IMR-90 (cell line): ENCODE measurements around the gene OSTM1. TPM values are rescaled to one million over a fixed set of nuclear protein-coding genes. Genes with fewer than 3 reads are reported as not detected.

Source experiments
- ATAC-seq: fragments of 200-7000 bp; cut with Tn5 transposase; 2 replicates; pipeline ENCODE4 v1.9.1; 2020; ENCODE audit warnings: low read depth, mild to moderate bottlenecking, moderate library complexity
- BruUV-seq: library from RNA; stranded (reverse); fragments of 400-500 nt; replicated peaks from 2 replicates; lab custom pipeline; 2021; lab: Mats Ljungman, UMichigan
- CTCF ChIA-PET: fragments of 300-600 bp; formaldehyde crosslinking; extraction: SDS; loops from one replicate; lab custom pipeline; 2021; ENCODE audit warnings: antibody characterized with exemption; lab: Yijun Ruan, JAX
- POLR2A ChIA-PET: fragments of 300-600 bp; sonication (Branson Sonifier 250); formaldehyde crosslinking; loops from one replicate; lab custom pipeline; 2022; ENCODE audit warnings: antibody characterized with exemption; ENCODE audit not compliant: unreplicated experiment; lab: Charles Lee
- DNase-seq: peaks from one replicate; pipeline ENCODE4 v3.0.0; 2013
- H2AFZ ChIP-seq: replicated peaks from 2 replicates; pipeline ENCODE3; 2013; ENCODE audit warnings: low read length, mild to moderate bottlenecking; ENCODE audit not compliant: poor library complexity
- H2AK5ac ChIP-seq: 2 replicates; pipeline ENCODE4 v1.6.1; 2013; ENCODE audit warnings: low read depth, low read length, inconsistent platforms
- H2AK9ac ChIP-seq: replicated peaks from 2 replicates; pipeline ENCODE3; 2013; ENCODE audit warnings: mild to moderate bottlenecking, low read depth, low read length, moderate library complexity; ENCODE audit not compliant: poor library complexity
- H2BK120ac ChIP-seq: 2 replicates; pipeline ENCODE4 v1.6.1; 2013; ENCODE audit warnings: low read depth, low read length, inconsistent platforms
- H2BK15ac ChIP-seq: 3 replicates; pipeline ENCODE4 v1.6.1; 2013; ENCODE audit warnings: low read depth, low read length, inconsistent platforms
- H2BK20ac ChIP-seq: 2 replicates; pipeline ENCODE4 v1.6.1; 2013; ENCODE audit warnings: low read depth, mild to moderate bottlenecking, inconsistent platforms, low read length, moderate library complexity
- H2BK5ac ChIP-seq: 2 replicates; pipeline ENCODE4 v1.6.1; 2013; ENCODE audit warnings: mild to moderate bottlenecking, low read depth, low read length, inconsistent platforms; ENCODE audit not compliant: poor library complexity, severe bottlenecking
- H3K14ac ChIP-seq: replicated peaks from 2 replicates; pipeline ENCODE4 v1.6.1; 2013; ENCODE audit warnings: low read depth, low read length, inconsistent platforms
- H3K18ac ChIP-seq: 2 replicates; pipeline ENCODE4 v1.6.1; 2013; ENCODE audit warnings: low read depth, low read length, control low read depth
- H3K23ac ChIP-seq: 2 replicates; pipeline ENCODE4 v1.6.1; 2013; ENCODE audit warnings: low read depth, low read length, inconsistent platforms
- H3K27ac ChIP-seq: 2 replicates; pipeline ENCODE4 v1.5.1; 2013; ENCODE audit warnings: mild to moderate bottlenecking, control low read depth, low read length; ENCODE audit not compliant: insufficient read depth
- H3K27me3 ChIP-seq: 2 replicates; pipeline ENCODE4 v1.6.1; 2013; ENCODE audit warnings: low read length; ENCODE audit not compliant: control insufficient read depth, insufficient read depth
- H3K36me3 ChIP-seq: 2 replicates; pipeline ENCODE4 v1.6.1; 2013; ENCODE audit warnings: low read length, mixed read lengths; ENCODE audit not compliant: control insufficient read depth, insufficient read depth
- H3K4ac ChIP-seq: 2 replicates; pipeline ENCODE4 v1.6.1; 2013; ENCODE audit warnings: low read depth, low read length, inconsistent platforms
- H3K4me1 ChIP-seq: 2 replicates; pipeline ENCODE4 v1.6.1; 2013; ENCODE audit warnings: low read length, mixed read lengths; ENCODE audit not compliant: control insufficient read depth, insufficient read depth
- H3K4me2 ChIP-seq: 2 replicates; pipeline ENCODE4 v1.6.1; 2013; ENCODE audit warnings: low read depth, mild to moderate bottlenecking, control low read depth, low read length, moderate library complexity
- H3K4me3 ChIP-seq: 2 replicates; pipeline ENCODE4 v1.5.1; 2013; ENCODE audit warnings: low read depth, mild to moderate bottlenecking, control low read depth, low read length, moderate library complexity; ENCODE audit not compliant: insufficient read depth
- H3K56ac ChIP-seq: 2 replicates; pipeline ENCODE4 v1.6.1; 2013; ENCODE audit warnings: low read length, inconsistent platforms; ENCODE audit not compliant: insufficient read depth; ENCODE audit errors: extremely low read depth
- H3K79me1 ChIP-seq, 2 experiments: 2 replicates each; pipeline ENCODE4 v1.6.1; 2013; ENCODE audit warnings: low read length in 2 of 2, inconsistent platforms in 1 of 2, low read depth in 1 of 2
- H3K9ac ChIP-seq: 2 replicates; pipeline ENCODE4 v1.6.1; 2013; ENCODE audit warnings: low read depth, low read length, control low read depth
- H3K9me1 ChIP-seq: 2 replicates; pipeline ENCODE4 v1.6.1; 2013; ENCODE audit warnings: low read length, inconsistent platforms; ENCODE audit not compliant: insufficient read depth
- H3K9me3 ChIP-seq: 2 replicates; pipeline ENCODE4 v1.6.1; 2013; ENCODE audit warnings: low read length; ENCODE audit not compliant: control insufficient read depth, insufficient read depth
- H4K20me1 ChIP-seq: 2 replicates; pipeline ENCODE4 v1.6.1; 2013; ENCODE audit warnings: low read length, inconsistent platforms; ENCODE audit not compliant: insufficient read depth
- H4K5ac ChIP-seq: 2 replicates; pipeline ENCODE4 v1.6.1; 2013; ENCODE audit warnings: mild to moderate bottlenecking, low read depth, low read length, control low read depth
- H4K8ac ChIP-seq, 2 experiments: 2 replicates each; pipeline ENCODE4 v1.6.1; 2013; ENCODE audit warnings: low read depth in 2 of 2, low read length in 2 of 2, control low read depth in 1 of 2, inconsistent platforms in 1 of 2
- H4K91ac ChIP-seq: 2 replicates; pipeline ENCODE4 v1.6.1; 2013; ENCODE audit warnings: low read depth, low read length, inconsistent platforms; ENCODE audit not compliant: insufficient read depth
- BHLHE40 ChIP-seq: fragments of 150-350 bp; IDR thresholded peaks from 2 replicates; pipeline ENCODE4 v1.6.1; 2016; ENCODE audit warnings: mild to moderate bottlenecking, low read depth, low read length
- CEBPB ChIP-seq: IDR thresholded peaks from 2 replicates; pipeline ENCODE4 v1.6.1; 2012; ENCODE audit warnings: low read depth, low read length, improper control_type of control experiment
- CHD1 ChIP-seq: IDR thresholded peaks from 2 replicates; pipeline ENCODE4 v1.6.1; 2012; ENCODE audit warnings: low read depth, low read length, improper control_type of control experiment
- CTCF ChIP-seq: conservative IDR thresholded peaks from 2 replicates; pipeline ENCODE4 v1.5.1; 2012; ENCODE audit warnings: mild to moderate bottlenecking, low read depth, low read length, improper control_type of control experiment
- ELK1 ChIP-seq: fragments of 150-350 bp; IDR thresholded peaks from 2 replicates; pipeline ENCODE4 v1.6.1; 2016; ENCODE audit warnings: low read depth, mild to moderate bottlenecking, low read length, moderate library complexity, borderline replicate concordance
- FOS ChIP-seq: fragments of 150-350 bp; IDR thresholded peaks from 2 replicates; pipeline ENCODE4 v1.6.1; 2016; ENCODE audit warnings: low read depth, low read length
- MAFK ChIP-seq: IDR thresholded peaks from 2 replicates; pipeline ENCODE4 v1.6.1; 2012; ENCODE audit warnings: low read depth, low read length, improper control_type of control experiment
- MAZ ChIP-seq: IDR thresholded peaks from 2 replicates; pipeline ENCODE4 v1.6.1; 2012; ENCODE audit warnings: low read depth, mild to moderate bottlenecking, low read length, improper control_type of control experiment, moderate library complexity, borderline replicate concordance
- MXI1 ChIP-seq: IDR thresholded peaks from 2 replicates; pipeline ENCODE4 v1.6.1; 2012; ENCODE audit warnings: low read depth, mild to moderate bottlenecking, low read length, moderate library complexity, borderline replicate concordance
- NFE2L2 ChIP-seq: fragments of 150-350 bp; IDR thresholded peaks from 2 replicates; pipeline ENCODE4 v1.6.1; 2016; ENCODE audit warnings: low read depth, mild to moderate bottlenecking, low read length
- POLR2A ChIP-seq: IDR thresholded peaks from 2 replicates; pipeline ENCODE4 v1.6.1; 2012; ENCODE audit warnings: mild to moderate bottlenecking, low read depth, low read length
- RAD21 ChIP-seq: IDR thresholded peaks from 2 replicates; pipeline ENCODE4 v1.6.1; 2012; ENCODE audit warnings: low read length, improper control_type of control experiment
- RCOR1 ChIP-seq: IDR thresholded peaks from 2 replicates; pipeline ENCODE4 v1.6.1; 2012; ENCODE audit warnings: mild to moderate bottlenecking, low read length, improper control_type of control experiment; ENCODE audit not compliant: insufficient replicate concordance
- RFX5 ChIP-seq: IDR thresholded peaks from 2 replicates; pipeline ENCODE4 v1.8.0; 2012; ENCODE audit warnings: low read depth, mild to moderate bottlenecking, low read length, moderate library complexity
- SMC3 ChIP-seq: fragments of 150-350 bp; IDR thresholded peaks from 2 replicates; pipeline ENCODE4 v1.6.1; 2016; ENCODE audit warnings: low read depth, mild to moderate bottlenecking, antibody characterized with exemption, low read length, moderate library complexity
- USF2 ChIP-seq: fragments of 150-350 bp; IDR thresholded peaks from 2 replicates; pipeline ENCODE4 v1.6.1; 2017; ENCODE audit warnings: mild to moderate bottlenecking, antibody characterized with exemption, low read length, low read depth
- WGBS, 2 experiments: methylation state at CpG; one replicate each; pipeline versions ENCODE4 v1.1.5 to v1.1.7; 2013; ENCODE audit warnings: missing lambda C conversion rate in 2 of 2; ENCODE audit not compliant: insufficient read length in 1 of 2; ENCODE audit errors: extremely low coverage in 2 of 2; 5-methylcytosine and 5-hydroxymethylcytosine counted together
- dilution Hi-C: fragments of 300-500 bp; cut with HindIII; formaldehyde crosslinking; loops from one replicate; pipeline ENCODE4 v1.14.3; 2018; ENCODE audit warnings: low sequenced_read_pairs; ENCODE audit not compliant: unreplicated experiment
- in situ Hi-C: fragments of 300-500 bp; cut with MboI; formaldehyde crosslinking; loops from 3 replicates; pipeline ENCODE4 v1.14.3; 2019; ENCODE audit warnings: low sequenced_read_pairs, inconsistent platforms, mixed read lengths
- intact Hi-C: fragments of 100-400 bp; cut with micrococcal nuclease; formaldehyde crosslinking; loops from 2 replicates; pipeline ENCODE4 v1.10.0; 2022
- polyA plus RNA-seq, 3 experiments: library from polyadenylated mRNA; depleted of rRNA; stranded (reverse); fragments of >200 nt; gene quantifications; 2 replicates each; pipeline ENCODE4 v1.2.3, GENCODE V29; 2012; ENCODE audit warnings: low replicate concordance in 1 of 3
- total RNA-seq: library from RNA; depleted of rRNA; stranded (reverse); fragments of >200 nt; gene quantifications from 2 replicates; pipeline ENCODE4 v1.2.3, GENCODE V29; 2012

Gene OSTM1
- total and polyA plus RNA-seq, 2 of the 4 experiments (the other 2 are of a cell fraction): 8.0 to 24.7 TPM

- no peak overlapping the region for H3K4me2 ChIP-seq
- TF ChIP-seq MAZ: no peak
- no peak for TF ChIP-seq CEBPB
- TF ChIP-seq SMC3: no peak
- no peak for TF ChIP-seq USF2
- TF ChIP-seq BHLHE40: no peak
- no peak for TF ChIP-seq POLR2A
- no peak for TF ChIP-seq MXI1
- TF ChIP-seq CTCF: no peak
- TF ChIP-seq RCOR1: no peak
- no peak for TF ChIP-seq FOS
- TF ChIP-seq NFE2L2: no peak
- no peak for TF ChIP-seq CHD1
- TF ChIP-seq MAFK: no peak
- TF ChIP-seq ELK1: no peak
- no peak for TF ChIP-seq RAD21
- TF ChIP-seq RFX5: no peak
- no peak overlapping the region for H4K8ac ChIP-seq
- H3K18ac ChIP-seq: no peak overlapping the region
- H3K4ac ChIP-seq: no peak overlapping the region
- H3K14ac ChIP-seq: no peak overlapping the region
- 77% methylated on average over 7 of the region's 15 CpGs; no CpG with 5 or more reads in 1 of the 2 experiments for WGBS, 2 experiments
- H3K4me1 ChIP-seq: no peaks in the 10 kb centered on the region
- H4K20me1 ChIP-seq: no peaks in the 10 kb centered on the region
- H4K5ac ChIP-seq: no peak overlapping the region
- H3K9ac ChIP-seq: no peak overlapping the region
- H2BK5ac ChIP-seq: no peak overlapping the region
- no peak overlapping the region for H2AK5ac ChIP-seq
- no peak overlapping the region for H2AK9ac ChIP-seq
- no peak for ATAC-seq
- ChIA-PET CTCF (no interaction called here), POLR2A (no interaction called here)
- no peak overlapping the region for H2BK120ac ChIP-seq
- no peak overlapping the region for H2BK20ac ChIP-seq
- no peak for DNase-seq
- no peak overlapping the region for H2AFZ ChIP-seq
- H3K79me1 ChIP-seq: no peaks in the 10 kb centered on the region
- no TSS peak for BruUV-seq
- in situ Hi-C loops (no loop called here), intact Hi-C loops (no loop called here), dilution Hi-C loops (no loop called here)
- H3K23ac ChIP-seq: no peak overlapping the region
- H3K36me3 ChIP-seq: no peaks in the 10 kb centered on the region
- H3K4me3 ChIP-seq: no peak overlapping the region
- peaks cover 3% of the 10 kb centered on the region; the same call in 1 of the 2 replicates for H3K27me3 ChIP-seq
- no peak overlapping the region for H2BK15ac ChIP-seq
- H3K56ac ChIP-seq: no peak overlapping the region
- no peaks in the 10 kb centered on the region for H3K9me1 ChIP-seq
- H3K27ac ChIP-seq: no peak overlapping the region
- peaks cover 2% of the 10 kb centered on the region; the same call in 1 of the 2 replicates for H3K9me3 ChIP-seq
- H4K91ac ChIP-seq: no peak overlapping the region
Measured at GRCh38 chr6:108004861-108005260, 69.7 kb downstream of the OSTM1 start.
